Measurements from ENCODE around the gene RELA.

The RELA gene

GRCh38 chr11:65633390-65634108 is 29.2 kb downstream of the RELA start:
- H3K36me3 Mint-ChIP-seq: peaks cover 4% of the 10 kb centered on the region
- H3K27me3 Mint-ChIP-seq: no peaks in the 10 kb centered on the region
- peaks cover 21% of the 10 kb centered on the region for H3K4me1 Mint-ChIP-seq
- no peak overlapping the region for H3K4me3 Mint-ChIP-seq
- no peaks in the 10 kb centered on the region for H3K9me3 Mint-ChIP-seq
- peak overlapping the region; percentile 76 for H3K27ac Mint-ChIP-seq

DNA sequence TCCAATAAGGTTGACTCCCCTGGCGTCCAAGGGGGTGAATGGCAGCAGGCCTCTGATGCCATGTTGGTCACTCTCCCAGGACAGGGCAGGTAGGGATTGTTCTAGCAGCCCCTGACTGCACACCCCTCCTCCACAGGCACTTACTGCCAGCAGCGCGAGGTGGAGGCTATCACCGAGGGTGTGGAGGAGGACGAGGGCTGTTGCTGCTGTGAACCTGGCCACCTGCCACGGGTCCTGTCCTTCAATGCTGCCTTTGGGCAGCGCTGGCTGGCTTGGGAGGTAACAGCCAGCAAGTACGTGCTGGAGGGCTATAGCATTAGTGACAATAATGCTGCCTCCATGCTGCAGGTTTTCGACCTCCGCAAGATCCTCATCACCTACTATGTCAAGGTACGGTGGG is 32.5 kb downstream of the RELA start:
- H3K27me3 Mint-ChIP-seq: no peaks in the 10 kb centered on the region
- H3K36me3 Mint-ChIP-seq: peaks cover 5% of the 10 kb centered on the region
- no peak overlapping the region for H3K4me3 Mint-ChIP-seq
- H3K27ac Mint-ChIP-seq: no peak overlapping the region
- H3K4me1 Mint-ChIP-seq: peaks cover 16% of the 10 kb centered on the region
- H3K9me3 Mint-ChIP-seq: no peaks in the 10 kb centered on the region

- peaks cover 4% of the 10 kb centered on the region for H3K36me3 Mint-ChIP-seq
- H3K27me3 Mint-ChIP-seq: no peaks in the 10 kb centered on the region
- H3K27ac Mint-ChIP-seq: no peak overlapping the region
- no peaks in the 10 kb centered on the region for H3K9me3 Mint-ChIP-seq
- H3K4me3 Mint-ChIP-seq: no peak overlapping the region
- peaks cover 16% of the 10 kb centered on the region for H3K4me1 Mint-ChIP-seq
These were observed 33.1 kb downstream of the RELA start for GRCh38 chr11:65629579-65629978.

DNA sequence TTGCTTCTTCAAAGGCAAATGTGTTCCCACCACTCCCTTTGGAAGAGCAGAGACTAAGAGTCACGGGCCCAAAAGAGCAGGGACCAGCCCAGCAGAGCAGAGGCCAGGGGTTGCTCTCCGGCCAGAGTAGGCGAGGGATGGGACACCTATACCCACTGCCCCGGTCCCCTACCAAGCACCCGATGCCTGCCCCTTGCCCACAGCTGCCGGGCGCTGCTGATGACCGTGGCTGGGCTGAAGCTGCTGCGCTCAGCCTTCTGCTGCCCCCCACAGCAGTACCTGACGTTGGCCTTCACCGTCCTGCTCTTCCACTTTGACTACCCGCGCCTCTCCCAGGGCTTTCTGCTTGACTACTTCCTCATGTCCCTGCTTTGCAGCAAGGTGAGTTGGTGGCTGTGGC is 35.5 kb downstream of the RELA start:
- no peaks in the 10 kb centered on the region for H3K9me3 Mint-ChIP-seq
- peaks cover 7% of the 10 kb centered on the region for H3K36me3 Mint-ChIP-seq
- peaks cover 9% of the 10 kb centered on the region for H3K4me1 Mint-ChIP-seq
- no peak overlapping the region for H3K27ac Mint-ChIP-seq
- no peak overlapping the region for H3K4me3 Mint-ChIP-seq
- no peaks in the 10 kb centered on the region for H3K27me3 Mint-ChIP-seq

GRCh38 chr11:65625628-65626342 is 36.9 kb downstream of the RELA start:
- Mint-ChIP-seq H3K4me3 (no peak overlapping the region), H3K9me3 (no peaks in the 10 kb centered on the region), H3K4me1 (peaks cover 9% of the 10 kb centered on the region), H3K27me3 (no peaks in the 10 kb centered on the region), H3K36me3 (peaks cover 7% of the 10 kb centered on the region), H3K27ac (peak overlapping the region; percentile 30)

DNA sequence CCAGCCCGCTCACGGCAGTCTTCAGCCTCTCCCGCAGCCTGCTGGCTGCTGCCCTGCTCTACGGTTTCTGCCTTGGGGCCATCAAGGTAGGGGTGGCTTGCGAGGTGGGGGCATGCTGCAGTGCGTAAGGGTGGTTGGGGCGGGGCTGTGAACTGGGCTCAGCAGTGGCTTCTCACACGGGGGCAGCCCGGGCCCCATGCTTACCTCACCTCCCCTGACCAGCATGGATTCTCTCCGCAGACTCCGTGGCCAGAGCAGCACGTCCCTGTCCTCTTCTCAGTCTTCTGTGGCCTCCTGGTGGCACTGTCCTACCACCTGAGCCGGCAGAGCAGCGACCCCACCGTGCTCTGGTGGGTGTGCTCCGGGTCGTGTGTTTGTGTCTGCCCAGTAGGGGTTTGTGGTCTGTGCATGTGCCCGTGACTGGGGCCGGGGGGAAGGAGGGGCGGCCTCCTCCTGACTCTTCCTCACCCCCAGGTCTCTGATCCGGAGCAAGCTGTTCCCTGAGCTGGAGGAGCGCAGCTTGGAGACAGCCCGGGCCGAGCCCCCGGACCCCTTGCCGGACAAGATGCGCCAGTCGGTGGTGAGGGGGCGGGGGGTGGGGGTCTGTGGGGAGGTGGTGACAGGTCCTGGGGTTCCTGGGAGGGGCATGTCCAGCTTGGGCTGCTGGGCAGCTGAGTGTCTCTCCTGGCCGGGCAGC is 37.6 kb downstream of the RELA start:
- H3K27me3 Mint-ChIP-seq: no peaks in the 10 kb centered on the region
- peaks cover 9% of the 10 kb centered on the region for H3K4me1 Mint-ChIP-seq
- peaks cover 7% of the 10 kb centered on the region for H3K36me3 Mint-ChIP-seq
- H3K4me3 Mint-ChIP-seq: no peak overlapping the region
- no peak overlapping the region for H3K27ac Mint-ChIP-seq
- no peaks in the 10 kb centered on the region for H3K9me3 Mint-ChIP-seq

- Mint-ChIP-seq H3K4me3 (no peak overlapping the region), H3K27ac (no peak overlapping the region), H3K27me3 (no peaks in the 10 kb centered on the region), H3K4me1 (peaks cover 12% of the 10 kb centered on the region), H3K36me3 (peaks cover 4% of the 10 kb centered on the region), H3K9me3 (no peaks in the 10 kb centered on the region)
These were observed 38.7 kb downstream of the RELA start for GRCh38 chr11:65623852-65624616.

GRCh38 chr11:65623177-65623576 is 39.5 kb downstream of the RELA start:
- Mint-ChIP-seq H3K9me3 (no peaks in the 10 kb centered on the region), H3K4me3 (no peak overlapping the region), H3K36me3 (peaks cover 4% of the 10 kb centered on the region), H3K27me3 (no peaks in the 10 kb centered on the region), H3K27ac (no peak overlapping the region), H3K4me1 (peaks cover 12% of the 10 kb centered on the region)

- H3K36me3 Mint-ChIP-seq: peaks cover 4% of the 10 kb centered on the region
- H3K27ac Mint-ChIP-seq: no peak overlapping the region
- H3K4me1 Mint-ChIP-seq: peaks cover 19% of the 10 kb centered on the region
- H3K27me3 Mint-ChIP-seq: no peaks in the 10 kb centered on the region
- no peak overlapping the region for H3K4me3 Mint-ChIP-seq
- no peaks in the 10 kb centered on the region for H3K9me3 Mint-ChIP-seq
These were observed 40.7 kb downstream of the RELA start for GRCh38 chr11:65622011-65622410.

GRCh38 chr11:65621460-65621859 is 41.3 kb downstream of the RELA start:
- H3K9me3 Mint-ChIP-seq: no peaks in the 10 kb centered on the region
- peaks cover 9% of the 10 kb centered on the region for H3K36me3 Mint-ChIP-seq
- H3K27me3 Mint-ChIP-seq: no peaks in the 10 kb centered on the region
- H3K4me3 Mint-ChIP-seq: no peak overlapping the region
- peaks cover 25% of the 10 kb centered on the region for H3K4me1 Mint-ChIP-seq
- H3K27ac Mint-ChIP-seq: no peak overlapping the region

DNA sequence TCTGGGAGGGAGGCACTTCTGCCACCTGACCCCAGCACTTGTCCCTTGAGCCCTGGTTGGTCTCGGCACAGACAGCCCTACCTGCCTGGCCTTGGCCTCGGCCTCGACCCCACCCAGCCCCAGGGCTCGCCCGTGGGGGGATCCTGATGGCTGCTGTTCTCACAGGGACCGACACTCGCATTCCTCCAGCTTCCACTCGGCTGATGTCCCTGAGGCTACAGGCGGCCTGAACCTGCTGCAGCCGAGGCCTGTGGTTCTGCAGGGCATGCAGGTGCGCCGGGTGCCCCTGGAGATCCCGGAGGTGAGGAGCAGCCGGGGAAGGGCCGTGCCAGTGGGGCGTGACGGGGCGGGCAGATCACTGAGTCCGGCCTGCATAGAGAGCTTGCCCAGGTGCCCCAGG is 42.0 kb downstream of the RELA start:
- Mint-ChIP-seq H3K27ac (no peak overlapping the region), H3K36me3 (peaks cover 8% of the 10 kb centered on the region), H3K4me1 (peaks cover 20% of the 10 kb centered on the region), H3K4me3 (no peak overlapping the region), H3K9me3 (no peaks in the 10 kb centered on the region), H3K27me3 (no peaks in the 10 kb centered on the region)

- Mint-ChIP-seq H3K36me3 (peaks cover 8% of the 10 kb centered on the region), H3K27ac (no peak overlapping the region), H3K27me3 (no peaks in the 10 kb centered on the region)
These were observed 43.3 kb downstream of the RELA start for GRCh38 chr11:65619281-65619928.

DNA sequence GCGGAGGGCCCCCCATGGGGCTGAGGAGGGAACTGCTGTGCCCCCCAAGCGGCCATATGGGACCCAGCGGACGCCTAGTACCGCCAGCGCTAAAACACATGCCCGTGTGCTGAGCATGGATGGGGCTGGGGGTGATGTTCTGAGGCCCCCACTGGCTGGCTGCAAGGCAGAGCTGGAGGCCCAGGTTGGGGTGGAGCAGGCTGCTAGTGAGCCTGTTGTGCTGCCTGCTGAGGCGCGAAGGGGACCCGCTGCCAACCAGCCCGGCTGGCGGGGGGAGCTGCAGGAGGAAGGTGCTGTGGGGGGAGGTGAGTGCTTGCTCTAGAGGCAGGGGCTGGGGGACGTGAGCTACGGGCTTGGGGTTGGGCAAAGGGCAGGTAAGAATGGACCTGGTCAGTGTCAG is 44.0 kb downstream of the RELA start:
- H3K9me3 Mint-ChIP-seq: no peaks in the 10 kb centered on the region
- H3K4me3 Mint-ChIP-seq: no peak overlapping the region
- peaks cover 8% of the 10 kb centered on the region for H3K36me3 Mint-ChIP-seq
- no peak overlapping the region for H3K27ac Mint-ChIP-seq
- no peaks in the 10 kb centered on the region for H3K27me3 Mint-ChIP-seq
- peaks cover 20% of the 10 kb centered on the region for H3K4me1 Mint-ChIP-seq

More at GRCh38 chr11:65619281-65619928, 43.3 kb downstream of the RELA start:
- peaks cover 20% of the 10 kb centered on the region for H3K4me1 Mint-ChIP-seq
- H3K9me3 Mint-ChIP-seq: no peaks in the 10 kb centered on the region
- H3K4me3 Mint-ChIP-seq: no peak overlapping the region

GRCh38 chr11:65617990-65618751 is 44.5 kb downstream of the RELA start:
- peaks cover 22% of the 10 kb centered on the region for H3K4me1 Mint-ChIP-seq
- no peaks in the 10 kb centered on the region for H3K9me3 Mint-ChIP-seq
- H3K4me3 Mint-ChIP-seq: no peak overlapping the region
- H3K27me3 Mint-ChIP-seq: no peaks in the 10 kb centered on the region
- no peak overlapping the region for H3K27ac Mint-ChIP-seq
- peaks cover 8% of the 10 kb centered on the region for H3K36me3 Mint-ChIP-seq
